SK-N-SH (cell line): Measurements from ENCODE around the gene ABHD8.

ENCODE experiments used
- EP300 ChIP-seq, 2 experiments: IDR thresholded peaks; 2 replicates each; pipeline versions ENCODE4 v1.4.0 to v1.6.1; 2012; ENCODE audit warnings: borderline replicate concordance in 1 of 2, low read depth in 1 of 2, low read length in 1 of 2
- GABPA ChIP-seq: IDR thresholded peaks from 2 replicates; pipeline ENCODE4 v1.4.0; 2012; ENCODE audit warnings: low read depth, mild to moderate bottlenecking
- GATA2 ChIP-seq: sonication (generic); formaldehyde crosslinking; IDR thresholded peaks from 2 replicates; pipeline ENCODE4 v1.5.0; 2020; ENCODE audit warnings: mild to moderate bottlenecking, missing genetic modification reagents
- MEF2A ChIP-seq: IDR thresholded peaks from 2 replicates; pipeline ENCODE4 v1.4.0; 2012; ENCODE audit warnings: low read depth, borderline replicate concordance
- NRF1 ChIP-seq: IDR thresholded peaks from 2 replicates; pipeline ENCODE4 v1.6.1; 2012; ENCODE audit warnings: low read depth, mild to moderate bottlenecking, low read length
- RAD21 ChIP-seq: IDR thresholded peaks from 2 replicates; pipeline ENCODE4 v1.6.1; 2012; ENCODE audit warnings: mild to moderate bottlenecking, low read length
- RCOR1 ChIP-seq: fragments of 150-350 bp; IDR thresholded peaks from 2 replicates; pipeline ENCODE4 v1.6.1; 2017; ENCODE audit warnings: antibody characterized with exemption, low read length
- RFX5 ChIP-seq: IDR thresholded peaks from 2 replicates; pipeline ENCODE4 v1.6.1; 2012; ENCODE audit warnings: mild to moderate bottlenecking, improper control_type of control experiment, low read length
- TAF1 ChIP-seq: IDR thresholded peaks from 2 replicates; pipeline ENCODE4 v1.6.1; 2012; ENCODE audit warnings: low read depth, mild to moderate bottlenecking, low read length, moderate library complexity, borderline replicate concordance
- TF ChIP-seq, protein P1 (sequence below): fragments of 200-600 bp; sonication (generic); IDR thresholded peaks from 2 replicates; pipeline ENCODE4 v1.6.1; 2017; ENCODE audit warnings: antibody characterized with exemption, mild to moderate bottlenecking, moderate library complexity
- TF ChIP-seq, protein P2 (sequence below): IDR thresholded peaks from 2 replicates; pipeline ENCODE4 v1.6.1; 2012; ENCODE audit warnings: mild to moderate bottlenecking, low read depth, low read length, moderate library complexity
- TF ChIP-seq, protein P3 (sequence below): IDR thresholded peaks from 2 replicates; pipeline ENCODE4; 2012

DNA sequence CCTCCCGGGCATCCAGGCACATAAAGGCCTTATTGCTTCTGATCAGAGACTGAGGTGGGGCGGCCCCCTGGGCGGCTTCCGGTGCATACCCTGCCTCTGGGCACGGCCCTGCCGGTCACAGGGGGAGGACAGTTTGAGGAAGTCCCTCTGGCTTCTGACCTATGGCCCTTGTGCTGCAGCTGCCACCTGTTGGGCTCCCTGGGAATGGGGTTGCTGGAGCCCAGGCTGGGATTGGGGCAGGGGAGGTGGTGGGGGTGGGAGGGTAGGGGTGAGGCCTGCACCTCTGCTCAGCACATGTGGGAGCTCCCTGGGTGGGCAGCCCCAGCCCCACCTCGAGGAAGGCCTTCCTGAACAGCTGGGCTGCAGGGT lies 20.7 kb upstream of the ABHD8 start:
- TF ChIP-seq, protein P1, sequence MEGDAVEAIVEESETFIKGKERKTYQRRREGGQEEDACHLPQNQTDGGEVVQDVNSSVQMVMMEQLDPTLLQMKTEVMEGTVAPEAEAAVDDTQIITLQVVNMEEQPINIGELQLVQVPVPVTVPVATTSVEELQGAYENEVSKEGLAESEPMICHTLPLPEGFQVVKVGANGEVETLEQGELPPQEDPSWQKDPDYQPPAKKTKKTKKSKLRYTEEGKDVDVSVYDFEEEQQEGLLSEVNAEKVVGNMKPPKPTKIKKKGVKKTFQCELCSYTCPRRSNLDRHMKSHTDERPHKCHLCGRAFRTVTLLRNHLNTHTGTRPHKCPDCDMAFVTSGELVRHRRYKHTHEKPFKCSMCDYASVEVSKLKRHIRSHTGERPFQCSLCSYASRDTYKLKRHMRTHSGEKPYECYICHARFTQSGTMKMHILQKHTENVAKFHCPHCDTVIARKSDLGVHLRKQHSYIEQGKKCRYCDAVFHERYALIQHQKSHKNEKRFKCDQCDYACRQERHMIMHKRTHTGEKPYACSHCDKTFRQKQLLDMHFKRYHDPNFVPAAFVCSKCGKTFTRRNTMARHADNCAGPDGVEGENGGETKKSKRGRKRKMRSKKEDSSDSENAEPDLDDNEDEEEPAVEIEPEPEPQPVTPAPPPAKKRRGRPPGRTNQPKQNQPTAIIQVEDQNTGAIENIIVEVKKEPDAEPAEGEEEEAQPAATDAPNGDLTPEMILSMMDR: no peak
- no peak for TF ChIP-seq GATA2 (CRISPR knock-in tag)
- TF ChIP-seq MEF2A: no peak
- TF ChIP-seq RFX5: no peak
- no peak for TF ChIP-seq GABPA
- TF ChIP-seq EP300 (IDR thresholded peaks at IDR 0.05; ENCODE audit: borderline replicate concordance in 1 of 2, low read depth in 1 of 2, low read length in 1 of 2): no peak
- no peak for TF ChIP-seq NRF1
- TF ChIP-seq, protein P2, sequence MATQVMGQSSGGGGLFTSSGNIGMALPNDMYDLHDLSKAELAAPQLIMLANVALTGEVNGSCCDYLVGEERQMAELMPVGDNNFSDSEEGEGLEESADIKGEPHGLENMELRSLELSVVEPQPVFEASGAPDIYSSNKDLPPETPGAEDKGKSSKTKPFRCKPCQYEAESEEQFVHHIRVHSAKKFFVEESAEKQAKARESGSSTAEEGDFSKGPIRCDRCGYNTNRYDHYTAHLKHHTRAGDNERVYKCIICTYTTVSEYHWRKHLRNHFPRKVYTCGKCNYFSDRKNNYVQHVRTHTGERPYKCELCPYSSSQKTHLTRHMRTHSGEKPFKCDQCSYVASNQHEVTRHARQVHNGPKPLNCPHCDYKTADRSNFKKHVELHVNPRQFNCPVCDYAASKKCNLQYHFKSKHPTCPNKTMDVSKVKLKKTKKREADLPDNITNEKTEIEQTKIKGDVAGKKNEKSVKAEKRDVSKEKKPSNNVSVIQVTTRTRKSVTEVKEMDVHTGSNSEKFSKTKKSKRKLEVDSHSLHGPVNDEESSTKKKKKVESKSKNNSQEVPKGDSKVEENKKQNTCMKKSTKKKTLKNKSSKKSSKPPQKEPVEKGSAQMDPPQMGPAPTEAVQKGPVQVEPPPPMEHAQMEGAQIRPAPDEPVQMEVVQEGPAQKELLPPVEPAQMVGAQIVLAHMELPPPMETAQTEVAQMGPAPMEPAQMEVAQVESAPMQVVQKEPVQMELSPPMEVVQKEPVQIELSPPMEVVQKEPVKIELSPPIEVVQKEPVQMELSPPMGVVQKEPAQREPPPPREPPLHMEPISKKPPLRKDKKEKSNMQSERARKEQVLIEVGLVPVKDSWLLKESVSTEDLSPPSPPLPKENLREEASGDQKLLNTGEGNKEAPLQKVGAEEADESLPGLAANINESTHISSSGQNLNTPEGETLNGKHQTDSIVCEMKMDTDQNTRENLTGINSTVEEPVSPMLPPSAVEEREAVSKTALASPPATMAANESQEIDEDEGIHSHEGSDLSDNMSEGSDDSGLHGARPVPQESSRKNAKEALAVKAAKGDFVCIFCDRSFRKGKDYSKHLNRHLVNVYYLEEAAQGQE: no peak
- TF ChIP-seq TAF1: no peak
- no peak for TF ChIP-seq RCOR1
- TF ChIP-seq, protein P3, sequence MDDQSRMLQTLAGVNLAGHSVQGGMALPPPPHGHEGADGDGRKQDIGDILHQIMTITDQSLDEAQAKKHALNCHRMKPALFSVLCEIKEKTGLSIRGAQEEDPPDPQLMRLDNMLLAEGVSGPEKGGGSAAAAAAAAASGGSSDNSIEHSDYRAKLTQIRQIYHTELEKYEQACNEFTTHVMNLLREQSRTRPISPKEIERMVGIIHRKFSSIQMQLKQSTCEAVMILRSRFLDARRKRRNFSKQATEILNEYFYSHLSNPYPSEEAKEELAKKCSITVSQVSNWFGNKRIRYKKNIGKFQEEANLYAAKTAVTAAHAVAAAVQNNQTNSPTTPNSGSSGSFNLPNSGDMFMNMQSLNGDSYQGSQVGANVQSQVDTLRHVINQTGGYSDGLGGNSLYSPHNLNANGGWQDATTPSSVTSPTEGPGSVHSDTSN: no peak
- no peak for TF ChIP-seq RAD21
